Effector memory CD8-positive, alpha-beta T cell (primary cell): Measurements from ENCODE around the gene MYO9B.

Experiments
- ATAC-seq: fragments of 150-1000 bp; cut with Tn5 transposase; replicated peaks from 2 replicates; pipeline ENCODE4 v1.10.0; 2021; ENCODE audit warnings: mild to moderate bottlenecking, moderate library complexity
- DNase-seq, 3 experiments: peaks; one replicate each; pipeline ENCODE4 v3.0.0; 2021
- H3K27ac Mint-ChIP-seq, 2 donors: one replicate each; pipeline ENCODE4 v1.8.0; 2022; ENCODE audit warnings: mild to moderate bottlenecking in 2 of 2, mixed read lengths in 2 of 2, moderate library complexity in 2 of 2
- H3K27me3 Mint-ChIP-seq, 2 donors: one replicate each; pipeline ENCODE4 v1.8.0; 2022; ENCODE audit warnings: mixed read lengths in 2 of 2
- H3K36me3 Mint-ChIP-seq: one replicate; pipeline ENCODE4 v1.8.0; 2022; ENCODE audit warnings: mild to moderate bottlenecking, moderate library complexity, mixed read lengths; ENCODE audit not compliant: insufficient read depth
- H3K4me1 Mint-ChIP-seq, 2 donors: one replicate each; pipeline ENCODE4 v1.8.0; 2022; ENCODE audit warnings: low read depth in 2 of 2, mixed read lengths in 2 of 2
- H3K4me3 Mint-ChIP-seq, 2 donors: one replicate each; pipeline ENCODE4 v1.8.0; 2022; ENCODE audit warnings: mild to moderate bottlenecking in 2 of 2, mixed read lengths in 2 of 2, moderate library complexity in 2 of 2
- H3K9me3 Mint-ChIP-seq, 2 donors: one replicate each; pipeline ENCODE4 v1.8.0; 2022; ENCODE audit warnings: mixed read lengths in 2 of 2

Gene MYO9B

GRCh38 chr19:17043744-17044143 lies 31.8 kb upstream of the MYO9B start:
- H3K27ac Mint-ChIP-seq = peak overlapping the region in 1 of 2 donors; percentile 49
- no peak for ATAC-seq

GRCh38 chr19:17045907-17046502 lies 29.6 kb upstream of the MYO9B start:
- Mint-ChIP-seq H3K4me3 (no peak overlapping the region), H3K9me3 (no peaks in the 10 kb centered on the region), H3K27me3 (peaks cover 12 to 13% of the 10 kb centered on the region in 2 donors), H3K4me1 (no peaks in the 10 kb centered on the region), H3K36me3 (peaks cover 8% of the 10 kb centered on the region), H3K27ac (no peak overlapping the region)
- DNase-seq (no peak), ATAC-seq (no peak)

More at GRCh38 chr19:17043744-17044143, 31.8 kb upstream of the MYO9B start:
- H3K4me3 Mint-ChIP-seq = no peak overlapping the region
- no peaks in the 10 kb centered on the region for H3K36me3 Mint-ChIP-seq
- no peaks in the 10 kb centered on the region for H3K9me3 Mint-ChIP-seq
- no peaks in the 10 kb centered on the region for H3K4me1 Mint-ChIP-seq
- DNase-seq = no peak
- peaks cover 26 to 36% of the 10 kb centered on the region in 2 donors for H3K27me3 Mint-ChIP-seq

GRCh38 chr19:17048885-17049453 lies 26.6 kb upstream of the MYO9B start:
- no peaks in the 10 kb centered on the region for H3K4me1 Mint-ChIP-seq
- H3K27me3 Mint-ChIP-seq = no peaks in the 10 kb centered on the region
- ATAC-seq (no peak), DNase-seq (no peak)
- H3K9me3 Mint-ChIP-seq = no peaks in the 10 kb centered on the region
- H3K36me3 Mint-ChIP-seq = peaks cover 25% of the 10 kb centered on the region
- peak overlapping the region in 1 of 2 donors; percentile 31 for H3K27ac Mint-ChIP-seq
- H3K4me3 Mint-ChIP-seq = no peak overlapping the region

- no peaks in the 10 kb centered on the region for H3K27me3 Mint-ChIP-seq
- H3K4me3 Mint-ChIP-seq = no peak overlapping the region
- H3K27ac Mint-ChIP-seq = peak overlapping the region in 1 of 2 donors; percentile 38
- ATAC-seq (no peak), DNase-seq (no peak)
- H3K36me3 Mint-ChIP-seq = peaks cover 25% of the 10 kb centered on the region
- H3K9me3 Mint-ChIP-seq = no peaks in the 10 kb centered on the region
- no peaks in the 10 kb centered on the region for H3K4me1 Mint-ChIP-seq
Observed at GRCh38 chr19:17049711-17050280, 25.8 kb upstream of the MYO9B start.

DNA sequence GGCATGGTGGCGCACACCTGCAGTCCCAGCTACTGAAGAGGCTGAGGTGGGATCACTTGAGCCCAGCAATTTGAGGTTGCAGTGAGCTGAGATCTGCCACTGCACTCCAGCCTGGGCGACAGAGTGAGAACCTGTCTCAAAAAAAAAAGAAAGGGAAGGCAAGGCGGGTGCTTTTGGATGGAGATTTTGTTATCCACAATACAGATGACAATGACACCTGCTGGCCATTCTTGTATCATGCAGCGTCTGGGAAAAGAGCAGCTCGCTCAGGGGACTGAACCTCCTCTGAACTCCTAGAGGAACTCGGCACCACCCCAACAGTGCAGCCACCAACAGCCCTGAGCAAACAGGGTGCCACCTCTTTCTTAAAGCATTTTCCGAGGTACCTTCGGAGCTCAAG lies 23.1 kb upstream of the MYO9B start:
- Mint-ChIP-seq H3K4me3 (no peak overlapping the region), H3K27me3 (no peaks in the 10 kb centered on the region), H3K9me3 (no peaks in the 10 kb centered on the region), H3K36me3 (peaks cover 30% of the 10 kb centered on the region), H3K4me1 (no peaks in the 10 kb centered on the region), H3K27ac (no peak overlapping the region)
- ATAC-seq (no peak), DNase-seq (peak; percentile 14 to 22 (median 22))

DNA sequence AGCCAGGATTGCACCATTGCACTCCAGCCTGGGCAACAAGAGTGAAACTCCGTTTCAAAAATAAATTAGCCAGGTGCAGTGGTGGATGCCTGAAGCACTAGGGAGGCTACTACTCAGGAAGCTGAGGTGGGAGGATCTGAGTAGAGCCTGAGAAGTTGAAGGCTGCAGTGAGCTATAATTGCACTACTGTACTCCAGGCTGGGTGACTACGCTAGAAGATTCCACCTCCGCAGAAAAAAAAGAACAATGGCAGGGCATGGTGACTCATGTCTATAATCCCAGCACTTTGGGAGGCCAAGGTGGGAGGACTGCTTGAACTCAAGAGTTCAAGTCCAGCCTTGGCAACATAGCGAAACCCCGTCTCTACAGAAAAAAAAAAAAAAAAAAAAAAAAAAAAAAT lies 20.8 kb upstream of the MYO9B start:
- ATAC-seq (no peak), DNase-seq (no peak)
- Mint-ChIP-seq H3K36me3 (peaks cover 43% of the 10 kb centered on the region), H3K4me1 (no peaks in the 10 kb centered on the region), H3K27me3 (no peaks in the 10 kb centered on the region), H3K4me3 (no peak overlapping the region), H3K9me3 (no peaks in the 10 kb centered on the region), H3K27ac (no peak overlapping the region)

DNA sequence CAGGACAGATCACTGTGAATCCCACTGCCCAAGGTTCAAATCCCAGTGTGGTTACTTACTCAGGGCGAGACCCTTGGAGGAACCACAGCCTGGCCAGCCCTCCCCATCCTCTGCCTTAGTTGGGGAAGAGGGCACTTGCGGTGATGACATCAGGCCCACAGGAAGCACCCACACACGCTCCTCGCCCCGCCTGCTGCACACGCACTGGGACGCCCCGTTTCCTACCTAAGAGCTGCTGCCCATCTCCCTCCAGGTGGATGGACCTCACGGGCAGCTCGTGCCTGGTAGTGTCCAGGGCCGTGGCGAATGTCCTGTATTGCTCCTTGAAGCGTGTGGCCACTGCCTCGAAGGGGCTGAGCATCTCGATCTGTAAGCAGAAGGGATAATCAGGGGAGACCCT lies 19.9 kb upstream of the MYO9B start:
- Mint-ChIP-seq H3K4me3 (no peak overlapping the region), H3K36me3 (peaks cover 39% of the 10 kb centered on the region), H3K9me3 (no peaks in the 10 kb centered on the region), H3K4me1 (no peaks in the 10 kb centered on the region), H3K27ac (no peak overlapping the region), H3K27me3 (no peaks in the 10 kb centered on the region)
- DNase-seq (no peak), ATAC-seq (no peak)

- no peak overlapping the region for H3K27ac Mint-ChIP-seq
- ATAC-seq (no peak), DNase-seq (no peak)
- H3K27me3 Mint-ChIP-seq = no peaks in the 10 kb centered on the region
- no peaks in the 10 kb centered on the region for H3K9me3 Mint-ChIP-seq
- peaks cover 18% of the 10 kb centered on the region for H3K36me3 Mint-ChIP-seq
- H3K4me1 Mint-ChIP-seq = peaks cover 0 to 2% of the 10 kb centered on the region in 2 donors
- H3K4me3 Mint-ChIP-seq = no peak overlapping the region
Observed at GRCh38 chr19:17058236-17058635, 17.3 kb upstream of the MYO9B start.

- no peaks in the 10 kb centered on the region for H3K27me3 Mint-ChIP-seq
- DNase-seq = no peak
- no peak overlapping the region for H3K27ac Mint-ChIP-seq
- peaks cover 13% of the 10 kb centered on the region for H3K36me3 Mint-ChIP-seq
- H3K9me3 Mint-ChIP-seq = no peaks in the 10 kb centered on the region
- H3K4me1 Mint-ChIP-seq = peaks cover 16 to 17% of the 10 kb centered on the region in 2 donors
- no peak for ATAC-seq
- H3K4me3 Mint-ChIP-seq = no peak overlapping the region
Observed at GRCh38 chr19:17060802-17061201, 14.8 kb upstream of the MYO9B start.

GRCh38 chr19:17061205-17061604 lies 14.4 kb upstream of the MYO9B start:
- Mint-ChIP-seq H3K27ac (no peak overlapping the region), H3K9me3 (no peaks in the 10 kb centered on the region), H3K27me3 (no peaks in the 10 kb centered on the region), H3K4me1 (peaks cover 16 to 17% of the 10 kb centered on the region in 2 donors), H3K4me3 (no peak overlapping the region), H3K36me3 (peaks cover 13% of the 10 kb centered on the region)
- ATAC-seq (no peak), DNase-seq (no peak)

GRCh38 chr19:17061691-17062090 lies 13.9 kb upstream of the MYO9B start:
- DNase-seq = no peak
- Mint-ChIP-seq H3K4me3 (no peak overlapping the region), H3K36me3 (peaks cover 13% of the 10 kb centered on the region)

DNA sequence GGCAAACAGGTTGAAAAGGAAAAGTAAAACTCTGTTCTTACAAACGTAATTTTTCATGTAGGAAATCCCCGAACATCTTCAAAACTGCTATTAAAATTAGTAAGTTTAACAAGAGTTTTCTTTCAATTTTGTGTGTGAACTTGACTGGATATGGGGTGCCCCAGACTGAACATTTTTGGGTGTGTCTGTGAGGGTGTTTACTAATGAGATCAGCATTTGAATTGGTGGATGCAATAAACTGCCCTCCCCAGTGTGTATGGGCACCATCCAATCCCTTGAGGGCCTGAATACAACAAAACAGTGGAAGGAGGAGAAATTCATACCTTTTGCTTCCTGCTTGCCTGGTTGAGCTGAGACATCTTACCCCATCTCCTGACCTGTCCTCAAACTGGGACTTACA lies 12.1 kb upstream of the MYO9B start:
- Mint-ChIP-seq H3K4me3 (no peak overlapping the region), H3K27me3 (no peaks in the 10 kb centered on the region), H3K9me3 (no peaks in the 10 kb centered on the region), H3K27ac (no peak overlapping the region), H3K4me1 (peaks cover 22 to 24% of the 10 kb centered on the region in 2 donors), H3K36me3 (peaks cover 8% of the 10 kb centered on the region)
- DNase-seq = no peak
- ATAC-seq = no peak

More at GRCh38 chr19:17061691-17062090, 13.9 kb upstream of the MYO9B start:
- H3K27me3 Mint-ChIP-seq = no peaks in the 10 kb centered on the region
- H3K27ac Mint-ChIP-seq = no peak overlapping the region
- no peaks in the 10 kb centered on the region for H3K9me3 Mint-ChIP-seq
- H3K4me1 Mint-ChIP-seq = peaks cover 19 to 20% of the 10 kb centered on the region in 2 donors
- ATAC-seq = no peak

GRCh38 chr19:17069193-17069592 lies 6.4 kb upstream of the MYO9B start:
- H3K27ac Mint-ChIP-seq = no peak overlapping the region
- ATAC-seq (no peak), DNase-seq (no peak)
- no peak overlapping the region for H3K4me3 Mint-ChIP-seq
- no peaks in the 10 kb centered on the region for H3K27me3 Mint-ChIP-seq
- H3K36me3 Mint-ChIP-seq = peaks cover 4% of the 10 kb centered on the region
- H3K9me3 Mint-ChIP-seq = no peaks in the 10 kb centered on the region
- peaks cover 33 to 47% of the 10 kb centered on the region in 2 donors for H3K4me1 Mint-ChIP-seq

- peaks cover 28 to 41% of the 10 kb centered on the region in 2 donors for H3K4me1 Mint-ChIP-seq
- DNase-seq (no peak), ATAC-seq (no peak)
- H3K27me3 Mint-ChIP-seq = no peaks in the 10 kb centered on the region
- H3K9me3 Mint-ChIP-seq = no peaks in the 10 kb centered on the region
- H3K4me3 Mint-ChIP-seq = no peak overlapping the region
- no peak overlapping the region for H3K27ac Mint-ChIP-seq
- H3K36me3 Mint-ChIP-seq = peaks cover 13% of the 10 kb centered on the region
Observed at GRCh38 chr19:17070421-17070820, 5.2 kb upstream of the MYO9B start.
